GM23338 (cell line): ENCODE data around the gene CLDN19.

Source experiments
- CREB1 ChIP-seq: fragments of 250-450 bp; sonication (Bioruptor Pico); IDR thresholded peaks from 2 replicates; pipeline ENCODE4 v1.5.0; 2020; ENCODE audit warnings: low read depth, mild to moderate bottlenecking, moderate library complexity
- EZH2 ChIP-seq: fragments of 200-600 bp; sonication (generic); IDR thresholded peaks from one replicate; pipeline ENCODE4 v1.8.0; 2017; ENCODE audit warnings: antibody characterized with exemption, mild to moderate bottlenecking, low read depth; ENCODE audit not compliant: unreplicated experiment
- EZH2phosphoT487 ChIP-seq: fragments of 200-600 bp; sonication (generic); IDR thresholded peaks from one replicate; pipeline ENCODE4 v1.8.1; 2018; ENCODE audit warnings: antibody characterized with exemption; ENCODE audit not compliant: unreplicated experiment
- NANOG ChIP-seq: IDR thresholded peaks from 2 replicates; pipeline ENCODE4 v1.6.1; 2016; ENCODE audit warnings: antibody characterized with exemption, borderline replicate concordance
- POLR2AphosphoS5 ChIP-seq: IDR thresholded peaks from 2 replicates; pipeline ENCODE4 v1.6.1; 2016; ENCODE audit warnings: antibody characterized with exemption, low read depth
- TF ChIP-seq, protein P1 (sequence below), 2 experiments: fragments of 200-600 bp in 1 of 2; sonication (generic) in 1 of 2; conservative IDR thresholded peaks; 2 replicates each; pipeline versions ENCODE4 v1.5.1 to v1.6.1; 2016 to 2017; ENCODE audit warnings: antibody characterized with exemption in 2 of 2, low read depth in 2 of 2, mild to moderate bottlenecking in 2 of 2, moderate library complexity in 1 of 2
- TF ChIP-seq, protein P2 (sequence below): IDR thresholded peaks from one replicate; pipeline ENCODE4 v1.6.1; 2018; ENCODE audit warnings: antibody characterized with exemption; ENCODE audit not compliant: unreplicated experiment
- TF ChIP-seq, protein P3 (sequence below): IDR thresholded peaks from 2 replicates; pipeline ENCODE4 v1.6.1; 2016; ENCODE audit warnings: antibody characterized with exemption

DNA sequence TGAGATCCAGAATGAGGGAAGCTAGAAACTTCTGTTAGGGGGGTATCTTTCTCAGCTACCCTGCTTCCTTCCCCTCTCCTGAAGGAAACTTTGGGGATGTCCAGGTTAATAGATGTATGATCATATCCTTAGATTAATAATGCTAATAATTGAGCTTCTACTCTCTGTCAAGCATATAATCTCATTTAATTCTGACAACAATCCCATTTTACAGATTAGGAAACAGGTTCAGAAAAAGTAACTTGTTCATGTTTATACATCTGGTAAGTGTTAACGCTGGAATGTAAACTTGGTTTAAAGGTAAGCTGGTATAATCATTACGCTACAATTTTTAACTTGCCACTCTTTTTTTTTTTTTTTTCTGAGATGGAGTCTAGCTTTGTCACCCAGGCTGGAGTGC lies 43.1 kb upstream of the CLDN19 start:
- TF ChIP-seq, protein P1, sequence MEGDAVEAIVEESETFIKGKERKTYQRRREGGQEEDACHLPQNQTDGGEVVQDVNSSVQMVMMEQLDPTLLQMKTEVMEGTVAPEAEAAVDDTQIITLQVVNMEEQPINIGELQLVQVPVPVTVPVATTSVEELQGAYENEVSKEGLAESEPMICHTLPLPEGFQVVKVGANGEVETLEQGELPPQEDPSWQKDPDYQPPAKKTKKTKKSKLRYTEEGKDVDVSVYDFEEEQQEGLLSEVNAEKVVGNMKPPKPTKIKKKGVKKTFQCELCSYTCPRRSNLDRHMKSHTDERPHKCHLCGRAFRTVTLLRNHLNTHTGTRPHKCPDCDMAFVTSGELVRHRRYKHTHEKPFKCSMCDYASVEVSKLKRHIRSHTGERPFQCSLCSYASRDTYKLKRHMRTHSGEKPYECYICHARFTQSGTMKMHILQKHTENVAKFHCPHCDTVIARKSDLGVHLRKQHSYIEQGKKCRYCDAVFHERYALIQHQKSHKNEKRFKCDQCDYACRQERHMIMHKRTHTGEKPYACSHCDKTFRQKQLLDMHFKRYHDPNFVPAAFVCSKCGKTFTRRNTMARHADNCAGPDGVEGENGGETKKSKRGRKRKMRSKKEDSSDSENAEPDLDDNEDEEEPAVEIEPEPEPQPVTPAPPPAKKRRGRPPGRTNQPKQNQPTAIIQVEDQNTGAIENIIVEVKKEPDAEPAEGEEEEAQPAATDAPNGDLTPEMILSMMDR (conservative IDR thresholded peaks at IDR 0.05; ENCODE audit: low read depth in 2 of 2), result no peak
- TF ChIP-seq EZH2 (no peak), NANOG (no peak), POLR2AphosphoS5 (no peak), EZH2phosphoT487 (no peak), CREB1 (CRISPR knock-in tag) (no peak)
- TF ChIP-seq, protein P2, sequence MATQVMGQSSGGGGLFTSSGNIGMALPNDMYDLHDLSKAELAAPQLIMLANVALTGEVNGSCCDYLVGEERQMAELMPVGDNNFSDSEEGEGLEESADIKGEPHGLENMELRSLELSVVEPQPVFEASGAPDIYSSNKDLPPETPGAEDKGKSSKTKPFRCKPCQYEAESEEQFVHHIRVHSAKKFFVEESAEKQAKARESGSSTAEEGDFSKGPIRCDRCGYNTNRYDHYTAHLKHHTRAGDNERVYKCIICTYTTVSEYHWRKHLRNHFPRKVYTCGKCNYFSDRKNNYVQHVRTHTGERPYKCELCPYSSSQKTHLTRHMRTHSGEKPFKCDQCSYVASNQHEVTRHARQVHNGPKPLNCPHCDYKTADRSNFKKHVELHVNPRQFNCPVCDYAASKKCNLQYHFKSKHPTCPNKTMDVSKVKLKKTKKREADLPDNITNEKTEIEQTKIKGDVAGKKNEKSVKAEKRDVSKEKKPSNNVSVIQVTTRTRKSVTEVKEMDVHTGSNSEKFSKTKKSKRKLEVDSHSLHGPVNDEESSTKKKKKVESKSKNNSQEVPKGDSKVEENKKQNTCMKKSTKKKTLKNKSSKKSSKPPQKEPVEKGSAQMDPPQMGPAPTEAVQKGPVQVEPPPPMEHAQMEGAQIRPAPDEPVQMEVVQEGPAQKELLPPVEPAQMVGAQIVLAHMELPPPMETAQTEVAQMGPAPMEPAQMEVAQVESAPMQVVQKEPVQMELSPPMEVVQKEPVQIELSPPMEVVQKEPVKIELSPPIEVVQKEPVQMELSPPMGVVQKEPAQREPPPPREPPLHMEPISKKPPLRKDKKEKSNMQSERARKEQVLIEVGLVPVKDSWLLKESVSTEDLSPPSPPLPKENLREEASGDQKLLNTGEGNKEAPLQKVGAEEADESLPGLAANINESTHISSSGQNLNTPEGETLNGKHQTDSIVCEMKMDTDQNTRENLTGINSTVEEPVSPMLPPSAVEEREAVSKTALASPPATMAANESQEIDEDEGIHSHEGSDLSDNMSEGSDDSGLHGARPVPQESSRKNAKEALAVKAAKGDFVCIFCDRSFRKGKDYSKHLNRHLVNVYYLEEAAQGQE, result no peak
- TF ChIP-seq, protein P3, sequence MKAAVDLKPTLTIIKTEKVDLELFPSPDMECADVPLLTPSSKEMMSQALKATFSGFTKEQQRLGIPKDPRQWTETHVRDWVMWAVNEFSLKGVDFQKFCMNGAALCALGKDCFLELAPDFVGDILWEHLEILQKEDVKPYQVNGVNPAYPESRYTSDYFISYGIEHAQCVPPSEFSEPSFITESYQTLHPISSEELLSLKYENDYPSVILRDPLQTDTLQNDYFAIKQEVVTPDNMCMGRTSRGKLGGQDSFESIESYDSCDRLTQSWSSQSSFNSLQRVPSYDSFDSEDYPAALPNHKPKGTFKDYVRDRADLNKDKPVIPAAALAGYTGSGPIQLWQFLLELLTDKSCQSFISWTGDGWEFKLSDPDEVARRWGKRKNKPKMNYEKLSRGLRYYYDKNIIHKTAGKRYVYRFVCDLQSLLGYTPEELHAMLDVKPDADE, result no peak
